Raji (cell line): ENCODE measurements around the gene MYO18B.

Experiments used
- POLR2A ChIP-seq: IDR thresholded peaks from 2 replicates; pipeline ENCODE4 v1.6.1; 2011; ENCODE audit warnings: low read depth, low read length, control low read depth; ENCODE audit not compliant: insufficient read depth

MYO18B gene

GRCh38 chr22:26038365-26038764, 296.4 kb downstream of the MYO18B start:
- TF ChIP-seq POLR2A: no peak

GRCh38 chr22:26041931-26042330, 299.9 kb downstream of the MYO18B start:
- TF ChIP-seq POLR2A: no peak

- no peak for TF ChIP-seq POLR2A
These were observed 301.0 kb downstream of the MYO18B start for GRCh38 chr22:26043031-26043430.

- TF ChIP-seq POLR2A: no peak
These were observed 303.1 kb downstream of the MYO18B start for GRCh38 chr22:26045051-26045450.

GRCh38 chr22:26045860-26046259, 303.9 kb downstream of the MYO18B start:
- no peak for TF ChIP-seq POLR2A

GRCh38 chr22:26047516-26047915, 305.5 kb downstream of the MYO18B start:
- TF ChIP-seq POLR2A: no peak

GRCh38 chr22:26047920-26048319, 305.9 kb downstream of the MYO18B start:
- TF ChIP-seq POLR2A: no peak

- no peak for TF ChIP-seq POLR2A
These were observed 308.1 kb downstream of the MYO18B start for GRCh38 chr22:26050079-26050478.

- TF ChIP-seq POLR2A: no peak
These were observed 311.8 kb downstream of the MYO18B start for GRCh38 chr22:26053737-26054316.

- no peak for TF ChIP-seq POLR2A
These were observed 313.0 kb downstream of the MYO18B start for GRCh38 chr22:26054841-26055605.

- TF ChIP-seq POLR2A: no peak
These were observed 313.7 kb downstream of the MYO18B start for GRCh38 chr22:26055693-26056092.

- TF ChIP-seq POLR2A: no peak
These were observed 314.6 kb downstream of the MYO18B start for GRCh38 chr22:26056455-26057200.

- TF ChIP-seq POLR2A: no peak
These were observed 315.7 kb downstream of the MYO18B start for GRCh38 chr22:26057731-26058130.

GRCh38 chr22:26064048-26064447, 322.1 kb downstream of the MYO18B start:
- no peak for TF ChIP-seq POLR2A

GRCh38 chr22:26065847-26066246, 323.9 kb downstream of the MYO18B start:
- TF ChIP-seq POLR2A: no peak

- TF ChIP-seq POLR2A: no peak
These were observed 324.5 kb downstream of the MYO18B start for GRCh38 chr22:26066534-26066933.
